Fibroblast of mammary gland (primary cell): Measurements from ENCODE around the gene TTC28.
A peak's percentile ranks its signal among the peaks of the same experiment; 100 is the strongest.

Experiments used
- DNase-seq: peaks from one replicate; pipeline ENCODE4 v3.0.0-alpha.2; 2010; ENCODE audit warnings: low read depth
- H3K4me3 ChIP-seq: 2 replicates; pipeline ENCODE4 v1.5.1; 2011; ENCODE audit warnings: low read depth, mild to moderate bottlenecking, low read length, moderate library complexity; ENCODE audit not compliant: control insufficient read depth
- CTCF ChIP-seq: conservative IDR thresholded peaks from 2 replicates; pipeline ENCODE4 v1.5.1; 2011; ENCODE audit warnings: low read depth, low read length, inconsistent platforms; ENCODE audit not compliant: control insufficient read depth, insufficient read depth

Gene TTC28

GRCh38 chr22:28058036-28058435, 621.6 kb downstream of the TTC28 start:
- TF ChIP-seq CTCF = no peak
- H3K4me3 ChIP-seq = no peak overlapping the region
- no peak for DNase-seq

- TF ChIP-seq CTCF = no peak
- DNase-seq = no peak
- H3K4me3 ChIP-seq = no peak overlapping the region
Observed at GRCh38 chr22:28054819-28055208, 624.8 kb downstream of the TTC28 start.

DNA sequence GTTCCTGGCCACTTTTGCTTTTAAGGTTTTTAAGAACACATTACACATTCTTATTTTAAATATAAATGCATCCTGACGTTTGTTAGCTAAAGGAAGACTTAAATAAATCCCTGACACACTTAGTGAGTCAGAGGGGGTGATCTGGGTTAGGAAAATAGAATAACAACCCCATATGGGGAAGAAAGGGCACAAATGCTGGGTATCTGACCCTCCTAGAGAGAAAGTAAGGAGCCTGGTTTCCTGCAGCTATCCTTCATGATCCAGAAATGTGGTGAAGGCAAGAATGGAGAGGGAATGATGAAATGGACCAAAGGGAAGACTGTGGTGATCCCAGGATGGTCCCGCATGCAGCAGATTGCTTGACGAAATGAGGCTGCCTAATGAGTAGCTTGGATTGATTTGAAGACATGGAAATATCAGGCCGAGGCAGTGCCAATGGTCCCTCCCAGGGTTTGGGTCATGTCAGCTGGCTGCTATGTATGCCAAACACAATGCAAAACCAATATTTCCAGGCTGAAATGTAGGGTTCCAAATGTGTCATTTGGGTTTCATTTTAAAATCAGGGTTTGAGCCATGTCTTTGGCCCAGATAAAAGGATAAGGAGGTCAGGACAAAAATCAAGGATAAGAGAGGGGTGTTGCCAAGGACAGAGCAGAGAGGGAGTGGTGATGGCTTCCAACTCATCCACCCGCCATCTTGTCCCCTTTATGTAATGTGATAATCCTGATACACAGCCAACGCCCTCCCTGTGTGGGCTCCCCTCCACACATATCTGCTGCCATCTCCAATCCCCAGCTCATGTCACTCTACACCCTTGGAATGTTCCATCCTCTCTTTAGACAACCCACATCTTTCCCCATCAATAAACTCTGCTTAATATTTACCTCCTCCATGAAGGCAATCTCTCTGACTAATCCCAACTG, 625.5 kb downstream of the TTC28 start:
- DNase-seq = peak; percentile 53
- no peak overlapping the region for H3K4me3 ChIP-seq
- TF ChIP-seq CTCF = no peak

- no peak for TF ChIP-seq CTCF
- DNase-seq = no peak
- no peak overlapping the region for H3K4me3 ChIP-seq
Observed at GRCh38 chr22:28052825-28053269, 626.8 kb downstream of the TTC28 start.

DNA sequence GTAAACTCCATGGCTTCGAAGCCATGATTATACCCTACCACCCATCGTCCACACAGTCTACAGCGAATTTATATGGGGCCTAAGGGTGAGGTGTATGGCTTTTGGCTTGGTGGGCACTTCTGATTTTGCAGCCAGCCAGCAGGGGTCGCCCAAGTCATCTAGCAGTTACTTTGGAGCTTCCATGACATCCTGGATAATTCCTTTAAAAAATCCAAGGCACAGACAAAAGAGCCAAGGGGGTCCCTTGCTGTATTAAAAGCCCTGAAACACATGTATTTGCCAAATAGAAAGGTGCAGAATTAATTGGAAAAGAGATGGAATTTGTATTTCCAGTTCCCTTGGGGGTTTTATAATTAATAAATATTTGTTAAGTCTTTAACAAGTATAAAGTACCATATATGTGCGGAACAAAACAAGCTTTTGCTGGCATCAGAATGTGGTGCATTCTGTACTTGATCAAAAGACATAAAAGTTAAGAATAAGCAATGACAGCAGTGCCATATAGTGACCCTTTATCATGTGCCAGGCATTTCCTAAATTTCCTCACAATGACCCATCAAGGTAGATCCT, 627.8 kb downstream of the TTC28 start:
- DNase-seq = peak; percentile 65
- TF ChIP-seq CTCF = peak; percentile 94

DNA sequence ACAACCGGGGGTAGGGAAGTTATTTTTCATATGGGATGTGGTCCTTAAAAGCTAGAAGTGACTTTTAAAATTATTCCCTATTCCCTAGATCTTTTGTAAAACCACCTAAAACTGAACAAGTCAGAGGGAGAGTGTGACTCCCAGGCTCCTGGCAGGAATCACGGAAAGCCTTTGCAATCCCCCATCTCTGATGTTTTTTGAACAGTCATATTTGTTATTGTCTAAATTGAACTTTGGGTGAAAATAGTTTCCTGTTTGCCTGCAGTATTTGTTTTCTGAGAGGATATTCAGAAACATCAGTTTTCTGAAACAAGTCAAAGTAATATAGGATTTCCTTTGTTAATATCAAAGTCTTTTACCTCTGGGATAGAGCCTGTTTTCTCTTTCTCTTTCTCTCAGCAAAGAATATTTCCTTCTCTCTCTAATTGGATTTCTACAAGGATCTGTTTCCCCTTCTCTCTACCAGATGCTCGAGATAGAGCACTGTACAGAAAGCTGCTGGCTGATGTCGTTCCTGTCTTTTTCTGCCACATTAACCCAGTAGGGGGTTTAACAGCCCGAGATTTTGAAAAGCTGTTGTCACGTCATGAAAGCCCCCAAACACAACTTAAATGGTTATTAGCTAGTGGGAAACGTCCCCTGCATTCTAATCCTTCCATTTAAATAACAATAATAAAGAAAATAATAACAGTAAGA, 628.4 kb downstream of the TTC28 start:
- TF ChIP-seq CTCF = no peak

More for the DNA sequence above, 627.8 kb downstream of the TTC28 start:
- H3K4me3 ChIP-seq = no peak overlapping the region

More for the DNA sequence above, 628.4 kb downstream of the TTC28 start:
- no peak for DNase-seq
- no peak overlapping the region for H3K4me3 ChIP-seq
